ENCODE data around the gene KCTD6. TPM values are rescaled to one million over a fixed set of nuclear protein-coding genes. Genes with fewer than 3 reads are reported as not detected.

The KCTD6 gene
- total RNA-seq, 1 experiment from 2014 or later = 15.5 TPM

DNA sequence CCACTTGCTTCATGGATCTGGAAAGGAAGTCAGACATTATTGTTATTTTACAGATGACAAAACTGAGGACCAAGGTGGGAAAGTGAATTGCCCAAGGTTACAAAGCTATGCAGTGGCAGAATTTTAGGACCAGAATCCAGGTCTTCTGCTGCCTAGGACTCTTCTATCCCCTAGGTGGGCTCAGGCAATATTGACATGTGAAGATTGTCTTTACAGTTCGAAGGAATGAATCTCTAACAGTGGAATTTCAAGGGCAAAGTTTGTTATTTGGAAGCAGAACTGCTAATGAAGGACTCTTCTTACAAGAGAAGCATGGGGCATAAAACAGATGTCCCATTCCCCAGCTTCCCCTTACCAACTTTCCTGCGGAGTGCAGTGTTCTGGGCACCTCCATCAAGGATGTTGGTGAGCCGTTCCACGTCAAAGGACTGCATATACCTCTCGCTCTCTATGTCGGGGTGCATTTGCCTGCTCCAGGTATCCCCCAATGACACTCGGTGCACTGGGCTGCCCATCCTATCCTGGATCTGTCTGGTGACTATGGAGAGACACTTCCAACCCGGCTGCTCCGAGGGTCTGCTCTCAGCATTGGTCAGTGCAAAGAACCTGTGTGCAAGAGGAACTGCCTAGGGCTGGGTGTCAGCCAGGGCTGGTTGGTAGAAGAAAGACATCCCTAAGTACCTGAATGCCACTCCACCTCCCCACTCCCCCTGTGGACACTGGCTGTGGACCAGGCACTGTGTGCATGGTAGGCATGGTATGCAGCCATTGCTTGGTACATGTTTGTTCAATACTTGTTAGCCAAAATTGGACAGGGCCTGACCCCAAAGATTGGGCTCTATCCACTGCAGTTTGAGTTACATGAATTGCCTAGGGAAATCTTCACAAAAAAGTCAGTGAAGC is 42.9 kb downstream of the KCTD6 start:
- ATAC-seq = no peak
- Mint-ChIP-seq H3K27me3 (ENCODE audit: low read depth) (no peaks in the 10 kb centered on the region), H3K36me3 (no peaks in the 10 kb centered on the region), H3K27ac (no peak overlapping the region), H3K4me1 (peaks cover 7% of the 10 kb centered on the region), H3K4me3 (no peak overlapping the region), H3K9me3 (no peaks in the 10 kb centered on the region)
- ChIA-PET POLR2A (no interaction called here), CTCF (interaction anchor here (1.0 to 1.5 kb wide), 3 partner anchors 25 to 347 kb away, joined by 3 read pairs; no protein-coding TSS in a partner anchor)
- TF ChIP-seq MYBL2 (CRISPR knock-in tag; IDR thresholded peaks at IDR 0.05) (no peak), OVOL2 (CRISPR knock-in tag; IDR thresholded peaks at IDR 0.05; ENCODE audit: borderline replicate concordance) (no peak)
- TF ChIP-seq, protein P1, sequence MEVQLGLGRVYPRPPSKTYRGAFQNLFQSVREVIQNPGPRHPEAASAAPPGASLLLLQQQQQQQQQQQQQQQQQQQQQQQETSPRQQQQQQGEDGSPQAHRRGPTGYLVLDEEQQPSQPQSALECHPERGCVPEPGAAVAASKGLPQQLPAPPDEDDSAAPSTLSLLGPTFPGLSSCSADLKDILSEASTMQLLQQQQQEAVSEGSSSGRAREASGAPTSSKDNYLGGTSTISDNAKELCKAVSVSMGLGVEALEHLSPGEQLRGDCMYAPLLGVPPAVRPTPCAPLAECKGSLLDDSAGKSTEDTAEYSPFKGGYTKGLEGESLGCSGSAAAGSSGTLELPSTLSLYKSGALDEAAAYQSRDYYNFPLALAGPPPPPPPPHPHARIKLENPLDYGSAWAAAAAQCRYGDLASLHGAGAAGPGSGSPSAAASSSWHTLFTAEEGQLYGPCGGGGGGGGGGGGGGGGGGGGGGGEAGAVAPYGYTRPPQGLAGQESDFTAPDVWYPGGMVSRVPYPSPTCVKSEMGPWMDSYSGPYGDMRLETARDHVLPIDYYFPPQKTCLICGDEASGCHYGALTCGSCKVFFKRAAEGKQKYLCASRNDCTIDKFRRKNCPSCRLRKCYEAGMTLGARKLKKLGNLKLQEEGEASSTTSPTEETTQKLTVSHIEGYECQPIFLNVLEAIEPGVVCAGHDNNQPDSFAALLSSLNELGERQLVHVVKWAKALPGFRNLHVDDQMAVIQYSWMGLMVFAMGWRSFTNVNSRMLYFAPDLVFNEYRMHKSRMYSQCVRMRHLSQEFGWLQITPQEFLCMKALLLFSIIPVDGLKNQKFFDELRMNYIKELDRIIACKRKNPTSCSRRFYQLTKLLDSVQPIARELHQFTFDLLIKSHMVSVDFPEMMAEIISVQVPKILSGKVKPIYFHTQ (CRISPR knock-in tag; IDR thresholded peaks at IDR 0.05) = no peak
- DNase-seq (ENCODE audit: low spot score) = no peak

DNA sequence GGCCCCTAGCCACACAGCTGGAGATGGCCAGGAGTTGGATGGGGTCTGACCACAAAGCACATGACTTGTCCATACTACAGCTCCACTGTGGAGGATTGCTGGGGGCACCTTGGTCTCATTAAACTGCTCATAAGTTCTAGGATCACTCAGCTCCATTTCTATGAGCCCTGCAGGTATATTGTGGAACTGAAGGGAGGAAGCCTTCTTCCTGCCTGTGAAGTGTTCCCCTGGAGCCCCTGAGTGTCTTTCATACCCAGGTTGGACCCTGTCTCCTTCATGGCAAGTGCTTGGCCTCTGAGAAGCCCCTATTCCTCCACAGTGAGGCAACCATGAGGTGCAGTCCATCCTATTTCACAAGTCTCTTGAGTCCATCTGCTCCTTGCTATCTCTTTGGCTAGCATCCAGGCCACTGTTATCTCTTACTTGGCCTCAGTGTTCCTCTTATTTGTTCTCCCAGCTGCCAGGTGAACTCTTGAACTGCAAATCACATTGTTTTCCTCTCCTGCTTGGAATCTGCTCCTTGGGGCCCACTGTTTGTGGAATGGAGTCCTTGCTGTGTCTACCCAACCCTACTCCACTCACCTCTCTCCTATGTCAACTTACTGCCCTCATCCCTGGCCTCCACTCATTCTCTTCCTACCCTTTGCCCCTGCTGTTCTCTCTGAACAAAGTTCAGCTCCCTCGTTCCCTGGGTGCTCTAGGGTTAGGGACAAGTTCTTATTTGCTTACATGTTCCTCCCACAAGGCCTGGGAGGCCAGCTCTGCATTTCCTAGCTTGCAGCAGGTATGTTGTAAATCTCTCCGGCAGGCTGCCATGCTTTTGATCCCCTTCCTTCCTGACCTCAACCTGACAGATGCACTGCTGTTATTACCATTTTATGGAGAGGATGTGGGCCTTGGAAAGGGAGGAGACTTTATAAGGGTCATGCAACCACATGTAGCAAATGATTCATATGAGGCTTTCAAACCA is 43.9 kb downstream of the KCTD6 start:
- H3K4me3 Mint-ChIP-seq = no peak overlapping the region
- ATAC-seq (no peak), DNase-seq (ENCODE audit: low spot score) (no peak)
- no peak overlapping the region for H3K27ac Mint-ChIP-seq
- H3K9me3 Mint-ChIP-seq = no peaks in the 10 kb centered on the region
- no peak for TF ChIP-seq MYBL2 (CRISPR knock-in tag; IDR thresholded peaks at IDR 0.05)
- TF ChIP-seq, protein P2, sequence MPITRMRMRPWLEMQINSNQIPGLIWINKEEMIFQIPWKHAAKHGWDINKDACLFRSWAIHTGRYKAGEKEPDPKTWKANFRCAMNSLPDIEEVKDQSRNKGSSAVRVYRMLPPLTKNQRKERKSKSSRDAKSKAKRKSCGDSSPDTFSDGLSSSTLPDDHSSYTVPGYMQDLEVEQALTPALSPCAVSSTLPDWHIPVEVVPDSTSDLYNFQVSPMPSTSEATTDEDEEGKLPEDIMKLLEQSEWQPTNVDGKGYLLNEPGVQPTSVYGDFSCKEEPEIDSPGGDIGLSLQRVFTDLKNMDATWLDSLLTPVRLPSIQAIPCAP (CRISPR knock-in tag; IDR thresholded peaks at IDR 0.05) = no peak
- no peak for TF ChIP-seq EMX1 (CRISPR knock-in tag; IDR thresholded peaks at IDR 0.05)
- TF ChIP-seq OVOL2 (CRISPR knock-in tag; IDR thresholded peaks at IDR 0.05; ENCODE audit: borderline replicate concordance) = no peak
- no peak for TF ChIP-seq JUN (CRISPR knock-in tag; IDR thresholded peaks at IDR 0.05)
- TF ChIP-seq NFYB (CRISPR knock-in tag; conservative IDR thresholded peaks at IDR 0.05; ENCODE audit: low read depth) = no peak
- TF ChIP-seq HMGA2 (CRISPR knock-in tag; IDR thresholded peaks at IDR 0.05) = no peak
- TF ChIP-seq, protein P3, sequence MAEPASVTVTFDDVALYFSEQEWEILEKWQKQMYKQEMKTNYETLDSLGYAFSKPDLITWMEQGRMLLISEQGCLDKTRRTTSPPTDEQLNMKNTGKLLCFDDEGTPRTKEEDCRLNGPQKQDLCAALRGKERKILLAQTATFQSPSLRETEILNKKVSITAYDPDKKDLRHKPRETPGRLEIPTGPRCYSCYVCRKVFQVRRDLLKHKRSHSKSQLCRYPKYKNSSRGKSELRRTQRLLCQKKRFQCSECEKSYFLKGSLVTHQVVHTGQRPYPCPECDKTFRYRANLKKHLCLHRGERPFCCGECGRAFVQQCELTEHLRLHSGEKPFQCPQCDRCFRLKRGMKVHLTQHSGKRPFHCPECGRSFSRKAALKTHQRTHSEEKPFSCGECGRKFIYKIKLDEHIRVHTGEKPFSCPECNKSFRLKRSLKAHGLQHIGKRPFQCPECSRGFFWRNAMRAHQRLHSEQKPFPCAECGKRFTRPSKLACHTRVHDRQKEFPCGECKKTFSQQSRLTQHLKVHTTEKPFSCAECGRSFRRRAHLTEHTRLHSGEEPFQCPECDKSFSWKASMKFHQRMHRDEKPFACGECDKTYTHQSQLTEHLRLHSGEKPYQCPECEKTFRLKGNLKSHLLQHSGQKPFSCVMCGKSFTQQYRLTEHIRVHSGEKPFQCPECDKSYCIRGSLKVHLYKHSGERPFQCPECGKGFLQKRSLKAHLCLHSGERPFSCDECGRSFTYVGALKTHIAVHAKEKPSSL (CRISPR knock-in tag; conservative IDR thresholded peaks at IDR 0.05) = no peak
- TF ChIP-seq, protein P4, sequence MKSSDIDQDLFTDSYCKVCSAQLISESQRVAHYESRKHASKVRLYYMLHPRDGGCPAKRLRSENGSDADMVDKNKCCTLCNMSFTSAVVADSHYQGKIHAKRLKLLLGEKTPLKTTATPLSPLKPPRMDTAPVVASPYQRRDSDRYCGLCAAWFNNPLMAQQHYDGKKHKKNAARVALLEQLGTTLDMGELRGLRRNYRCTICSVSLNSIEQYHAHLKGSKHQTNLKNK (CRISPR knock-in tag; IDR thresholded peaks at IDR 0.05) = no peak
- no peak for TF ChIP-seq ELF4 (CRISPR knock-in tag; IDR thresholded peaks at IDR 0.05; ENCODE audit: low read depth)
- no peak for TF ChIP-seq ZNF138 (CRISPR knock-in tag; conservative IDR thresholded peaks at IDR 0.05)
- POLR2A ChIA-PET = no interaction called here
- H3K4me1 Mint-ChIP-seq = peaks cover 7% of the 10 kb centered on the region
- no peaks in the 10 kb centered on the region for H3K27me3 Mint-ChIP-seq (ENCODE audit: low read depth)
- no peaks in the 10 kb centered on the region for H3K36me3 Mint-ChIP-seq
- CTCF ChIA-PET = interaction anchor here (1.0 to 1.5 kb wide), 2 partner anchors 38 to 348 kb away, joined by 3 read pairs; no protein-coding TSS in a partner anchor
